ENCODE results near the gene MAN2B1. TPM values are rescaled to one million over a fixed set of nuclear protein-coding genes. Genes with fewer than 3 reads are reported as not detected.

The MAN2B1 gene
- total and polyA plus RNA-seq, 2 of the 13 experiments (the other 11 are each of a cell fraction or from before 2014, with no cell fraction given) = 23.6 to 23.8 TPM

DNA sequence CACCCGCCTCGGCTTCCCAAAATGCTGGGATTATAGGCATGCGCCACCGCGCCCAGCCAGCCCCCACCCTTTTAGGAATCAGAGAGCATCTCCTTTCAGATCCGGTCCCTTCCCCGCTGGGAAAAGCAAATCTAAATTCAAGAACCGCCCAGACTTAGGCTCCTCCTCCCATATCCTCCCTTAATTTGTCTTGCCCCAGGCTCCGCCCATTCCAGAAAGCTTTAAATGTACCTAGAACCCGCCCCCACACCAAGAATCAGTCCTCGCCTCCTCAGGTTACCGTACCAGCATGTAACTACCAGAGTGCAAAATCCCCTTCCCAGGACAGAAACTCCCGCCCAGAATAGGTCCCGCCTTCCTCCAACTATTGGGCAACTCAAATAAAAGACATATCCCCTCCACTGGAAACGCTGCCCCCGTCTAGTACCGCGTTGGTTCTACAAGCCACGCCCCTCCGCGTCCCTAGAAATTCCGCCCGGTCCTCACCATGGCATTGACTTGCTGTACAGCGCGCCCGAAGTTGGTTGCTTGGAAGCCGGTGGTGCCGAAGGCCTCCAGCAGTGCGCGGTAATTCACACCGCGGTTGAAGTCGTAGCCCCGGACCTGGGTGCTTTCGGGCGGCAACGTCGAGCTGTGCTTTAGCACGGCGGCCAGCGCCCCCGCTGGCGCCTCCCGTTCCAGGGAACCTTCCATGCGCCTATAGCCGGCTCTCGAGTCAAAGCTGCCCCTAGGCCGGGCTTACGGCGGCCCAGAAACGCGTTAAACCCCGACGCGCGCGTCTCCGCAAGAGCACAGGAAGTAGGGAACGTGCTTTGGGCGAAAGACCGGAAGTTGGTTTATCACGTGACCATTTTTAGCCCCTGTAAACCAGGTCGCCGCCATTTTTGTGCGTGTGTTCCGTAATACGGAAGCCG, 14.8 kb upstream of the MAN2B1 start, which contains the start of gene DHPS (continued):
- TF ChIP-seq ZNF33B (CRISPR knock-in tag; IDR thresholded peaks at IDR 0.05) (no peak), ZNF232 (CRISPR knock-in tag; IDR thresholded peaks at IDR 0.05; ENCODE audit: borderline replicate concordance) (peak; percentile 69; the same call in 1 of the 2 replicates), ZNF143 (CRISPR knock-in tag; IDR thresholded peaks at IDR 0.05) (peak; percentile 60), HNF1B (CRISPR knock-in tag; IDR thresholded peaks at IDR 0.05) (peak; percentile 61), ZNF564 (CRISPR knock-in tag; IDR thresholded peaks at IDR 0.05) (0 out of 2 replicates have a peak, but pooled peaks have one; percentile 66), ZNF138 (CRISPR knock-in tag; IDR thresholded peaks at IDR 0.05; ENCODE audit: low read depth) (no peak), NFATC3 (CRISPR knock-in tag; IDR thresholded peaks at IDR 0.05) (peak; percentile 37; the same call in 1 of the 2 replicates), HOXA3 (CRISPR knock-in tag; IDR thresholded peaks at IDR 0.05) (peak; percentile 77), ETV5 (CRISPR knock-in tag; IDR thresholded peaks at IDR 0.05; ENCODE audit: borderline replicate concordance) (peak; percentile 59; the same call in 1 of the 2 replicates), HHEX (CRISPR knock-in tag; IDR thresholded peaks at IDR 0.05) (no peak), ZNF317 (CRISPR knock-in tag; IDR thresholded peaks at IDR 0.05) (peak; percentile 61; the same call in 1 of the 2 replicates), ZBTB8A (CRISPR knock-in tag; IDR thresholded peaks at IDR 0.05; ENCODE audit: borderline replicate concordance, low read depth) (no peak), ZSCAN21 (CRISPR knock-in tag; IDR thresholded peaks at IDR 0.05; ENCODE audit: borderline replicate concordance) (0 out of 2 replicates have a peak, but pooled peaks have one; percentile 10), ZNF281 (CRISPR knock-in tag; IDR thresholded peaks at IDR 0.05; ENCODE audit: borderline replicate concordance) (peak; percentile 26; the same call in 1 of the 2 replicates), NCOA5 (CRISPR knock-in tag; IDR thresholded peaks at IDR 0.05) (no peak), ZNF781 (CRISPR knock-in tag; IDR thresholded peaks at IDR 0.05; ENCODE audit: borderline replicate concordance, not compliant biosample characterization) (peak; percentile 16), NFKB2 (CRISPR knock-in tag; IDR thresholded peaks at IDR 0.05; ENCODE audit: borderline replicate concordance) (peak; percentile 81; the same call in 1 of the 2 replicates), ZSCAN12 (CRISPR knock-in tag; IDR thresholded peaks at IDR 0.05) (no peak), ZNF709 (CRISPR knock-in tag; IDR thresholded peaks at IDR 0.05) (0 out of 2 replicates have a peak, but pooled peaks have one; percentile 53), SMAD1 (CRISPR knock-in tag; IDR thresholded peaks at IDR 0.05; ENCODE audit: borderline replicate concordance, low read depth) (0 out of 2 replicates have a peak, but pooled peaks have one; percentile 60), ZFP36 (IDR thresholded peaks at IDR 0.05; ENCODE audit: borderline replicate concordance, low read depth, low read length, partially characterized antibody) (no peak), NCOA2 (CRISPR knock-in tag; IDR thresholded peaks at IDR 0.05) (0 out of 2 replicates have a peak, but pooled peaks have one; percentile 11), SALL2 (CRISPR knock-in tag; IDR thresholded peaks at IDR 0.05) (peak; percentile 62; the same call in 1 of the 2 replicates), YEATS2 (CRISPR knock-in tag; IDR thresholded peaks at IDR 0.05; ENCODE audit: borderline replicate concordance) (peak; percentile 81; the same call in 1 of the 2 replicates), TBP (CRISPR knock-in tag; IDR thresholded peaks at IDR 0.05) (0 out of 2 replicates have a peak, but pooled peaks have one; percentile 35), U2AF2 (IDR thresholded peaks at IDR 0.05; ENCODE audit: low read depth, low read length) (0 out of 2 replicates have a peak, but pooled peaks have one; percentile 56)

Measured in HepG2 (cell line).